ENCODE results near the gene ZMYM2. TPM values are rescaled to one million over a fixed set of nuclear protein-coding genes. Genes with fewer than 3 reads are reported as not detected.

ZMYM2 gene
- total and polyA plus RNA-seq, 7 donors = 10.4 to 70.3 (median 64.6) TPM

DNA sequence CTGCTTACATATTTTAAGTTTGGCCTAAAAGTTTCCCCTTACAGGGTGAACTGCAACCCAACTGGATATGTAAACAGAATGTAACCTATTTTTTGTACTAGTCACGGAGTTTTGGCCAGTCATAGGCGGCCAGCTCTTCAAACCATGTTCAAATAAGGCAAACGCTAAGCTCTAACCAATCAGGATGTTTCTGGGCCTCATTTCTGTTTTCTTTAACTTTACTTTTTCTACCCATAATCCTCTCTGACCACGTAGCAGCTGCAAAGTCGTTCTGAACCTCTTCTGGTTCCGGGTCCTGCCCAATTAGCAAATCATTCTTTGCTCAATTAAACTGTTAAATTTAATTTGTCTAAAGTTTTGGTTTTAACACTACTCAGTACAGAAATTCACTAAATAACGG is 8.2 kb upstream of the ZMYM2 start:
- WGBS, 2 donors = 78 to 84% methylated on average over 7 of the region's 7 CpGs
- Histone ChIP-seq H3K4me1 (no peaks in the 10 kb centered on the region), H3K36me3 (no peaks in the 10 kb centered on the region), H3K27me3 (no peaks in the 10 kb centered on the region), H3K27ac (no peak overlapping the region), H3K4me3 (no peak overlapping the region), H3K9me3 (no peaks in the 10 kb centered on the region)
- no peak for DNase-seq
- TF ChIP-seq, protein P1, sequence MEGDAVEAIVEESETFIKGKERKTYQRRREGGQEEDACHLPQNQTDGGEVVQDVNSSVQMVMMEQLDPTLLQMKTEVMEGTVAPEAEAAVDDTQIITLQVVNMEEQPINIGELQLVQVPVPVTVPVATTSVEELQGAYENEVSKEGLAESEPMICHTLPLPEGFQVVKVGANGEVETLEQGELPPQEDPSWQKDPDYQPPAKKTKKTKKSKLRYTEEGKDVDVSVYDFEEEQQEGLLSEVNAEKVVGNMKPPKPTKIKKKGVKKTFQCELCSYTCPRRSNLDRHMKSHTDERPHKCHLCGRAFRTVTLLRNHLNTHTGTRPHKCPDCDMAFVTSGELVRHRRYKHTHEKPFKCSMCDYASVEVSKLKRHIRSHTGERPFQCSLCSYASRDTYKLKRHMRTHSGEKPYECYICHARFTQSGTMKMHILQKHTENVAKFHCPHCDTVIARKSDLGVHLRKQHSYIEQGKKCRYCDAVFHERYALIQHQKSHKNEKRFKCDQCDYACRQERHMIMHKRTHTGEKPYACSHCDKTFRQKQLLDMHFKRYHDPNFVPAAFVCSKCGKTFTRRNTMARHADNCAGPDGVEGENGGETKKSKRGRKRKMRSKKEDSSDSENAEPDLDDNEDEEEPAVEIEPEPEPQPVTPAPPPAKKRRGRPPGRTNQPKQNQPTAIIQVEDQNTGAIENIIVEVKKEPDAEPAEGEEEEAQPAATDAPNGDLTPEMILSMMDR (IDR thresholded peaks at IDR 0.05) = no peak
- TF ChIP-seq POLR2A (IDR thresholded peaks at IDR 0.05) = no peak
- TF ChIP-seq POLR2AphosphoS5 (IDR thresholded peaks at IDR 0.05) = no peak
- intact Hi-C loops (cut with DNase I) = loop anchor here (10.0 kb wide), 1 partner anchor 316 kb away; the partner anchor contains the start of gene MPHOSPH8

DNA sequence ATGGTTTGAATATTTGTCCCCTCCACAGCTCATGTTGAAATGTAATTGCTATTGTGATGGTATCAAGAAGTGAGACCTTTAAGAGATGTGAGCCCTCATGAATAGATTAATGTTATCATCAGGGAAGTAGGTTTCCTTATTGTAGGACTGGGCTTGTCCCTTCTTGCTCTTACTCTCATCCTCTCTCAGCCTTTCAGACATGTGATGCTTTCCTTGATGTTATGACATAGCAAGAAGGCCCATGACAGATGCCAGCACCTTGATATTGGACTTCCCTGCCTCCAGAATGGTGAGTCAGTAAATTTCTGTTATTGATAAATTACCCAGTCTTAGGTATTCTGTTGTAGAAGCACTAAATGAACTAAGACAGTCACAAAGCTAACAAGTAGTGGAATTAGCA is 5.7 kb upstream of the ZMYM2 start:
- Histone ChIP-seq H3K4me3 (no peak overlapping the region), H3K36me3 (no peaks in the 10 kb centered on the region), H3K27me3 (no peaks in the 10 kb centered on the region), H3K9me3 (no peaks in the 10 kb centered on the region), H3K27ac (no peak overlapping the region), H3K4me1 (no peaks in the 10 kb centered on the region)
- no peak for DNase-seq
- intact Hi-C loops (cut with DNase I) = loop anchor here (10.0 kb wide), 1 partner anchor 318 kb away; the partner anchor contains the start of gene MPHOSPH8
- TF ChIP-seq, protein P1 (IDR thresholded peaks at IDR 0.05) = no peak
- TF ChIP-seq POLR2A (IDR thresholded peaks at IDR 0.05) (no peak), EP300 (IDR thresholded peaks at IDR 0.05) (no peak), POLR2AphosphoS5 (IDR thresholded peaks at IDR 0.05) (no peak)

DNA sequence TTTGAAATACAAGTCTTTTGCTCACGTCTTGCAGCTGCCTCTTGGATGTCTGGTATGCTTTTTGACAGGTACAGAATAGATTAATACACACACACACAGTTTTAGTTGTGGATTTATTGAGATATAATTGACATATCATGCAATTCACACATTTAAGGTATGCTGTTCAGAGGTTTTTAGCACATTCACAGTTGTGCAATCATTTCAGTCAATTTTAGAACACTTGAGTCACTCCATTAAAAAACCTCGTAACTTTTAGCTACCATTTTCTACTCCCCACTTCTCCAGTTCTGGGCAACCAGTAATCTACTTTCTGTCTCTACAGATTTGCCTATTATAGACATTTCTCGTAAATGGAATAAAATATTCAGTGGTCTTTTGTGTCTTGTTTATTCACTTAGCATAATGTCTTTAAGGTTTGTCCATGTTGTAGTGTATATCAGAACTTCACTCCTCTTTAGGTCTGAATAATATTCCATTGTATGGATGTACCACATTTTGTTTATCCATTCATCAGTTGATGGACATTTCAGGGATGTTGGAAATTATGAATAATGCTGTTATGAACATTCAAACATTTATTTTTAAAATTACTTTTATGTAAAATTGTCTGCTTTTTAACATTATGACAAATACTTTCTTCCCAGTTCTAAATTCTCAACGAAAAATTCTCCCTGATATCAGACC is 2.5 kb upstream of the ZMYM2 start:
- H3K27ac ChIP-seq = no peak overlapping the region
- no peaks in the 10 kb centered on the region for H3K9me3 ChIP-seq
- no peaks in the 10 kb centered on the region for H3K36me3 ChIP-seq
- no peak for DNase-seq
- H3K4me3 ChIP-seq = no peak overlapping the region
- no peaks in the 10 kb centered on the region for H3K27me3 ChIP-seq
- WGBS, 2 donors = 91 to 92% methylated on average over 4 of the region's 4 CpGs
- H3K4me1 ChIP-seq = peaks cover 0 to 15% (median 14%) of the 10 kb centered on the region in 4 donors
- TF ChIP-seq, protein P1 (IDR thresholded peaks at IDR 0.05) = no peak
- no peak for TF ChIP-seq POLR2AphosphoS5 (IDR thresholded peaks at IDR 0.05)
- TF ChIP-seq EP300 (IDR thresholded peaks at IDR 0.05) = no peak
- no peak for TF ChIP-seq POLR2A (IDR thresholded peaks at IDR 0.05)
- intact Hi-C loops (cut with DNase I) = loop anchor here (5.0 to 10.0 kb wide), 4 partner anchors 109 to 321 kb away; partner anchors contain the start of genes MPHOSPH8 and PSPC1

DNA sequence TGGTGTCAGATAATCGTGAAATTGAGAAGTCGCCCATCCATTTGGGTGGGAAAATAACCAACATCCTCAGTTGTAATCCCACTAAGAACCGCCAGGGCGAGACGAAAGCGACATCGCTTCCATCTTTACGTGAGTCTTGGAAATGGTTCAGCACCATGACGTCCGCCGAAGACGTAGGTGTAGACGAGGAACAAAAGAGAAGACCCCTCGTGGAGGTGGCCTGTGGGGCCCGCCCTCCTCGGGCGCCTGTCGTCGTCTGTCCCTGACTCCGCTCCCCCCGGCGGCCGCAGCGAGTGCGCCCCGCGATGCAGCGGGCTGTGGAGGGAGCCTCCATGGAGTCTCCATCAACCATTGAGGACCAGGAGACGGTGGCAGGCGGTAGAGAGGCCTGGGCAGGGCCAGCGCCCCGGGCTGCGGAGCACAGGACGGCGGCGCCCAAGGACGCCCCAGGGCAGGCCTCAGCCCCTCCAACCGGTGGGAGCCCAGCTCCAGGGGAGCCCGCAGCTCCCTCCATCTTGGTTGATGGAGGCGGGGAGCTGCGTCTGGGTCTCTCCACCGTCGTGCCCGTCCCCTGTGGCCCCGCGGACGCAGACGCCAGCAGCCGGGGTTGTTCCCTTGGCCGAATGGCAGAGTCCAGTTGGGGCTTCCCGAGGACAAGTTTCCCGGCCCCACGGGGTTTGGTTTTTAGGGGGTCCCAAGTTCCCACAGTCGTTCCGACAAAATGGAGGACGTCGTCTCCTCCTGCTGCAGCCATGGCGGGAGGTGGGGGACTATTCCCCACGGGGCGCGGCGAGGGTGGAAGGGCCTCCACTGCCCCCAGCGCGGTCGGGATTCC is 990 bp upstream of the ZMYM2 start:
- no peaks in the 10 kb centered on the region for H3K36me3 ChIP-seq
- H3K4me3 ChIP-seq = peak overlapping the region; percentile 60 to 90 (median 88)
- intact Hi-C loops (cut with DNase I) = loop anchor here (1.0 to 10.0 kb wide), 5 partner anchors 93 to 323 kb away; partner anchors contain the start of genes MPHOSPH8 and PSPC1
- 1 to 2% methylated on average over 65 of the region's 65 CpGs for WGBS, 2 donors
- peak overlapping the region; percentile 98 to 100 (median 100) for H3K27ac ChIP-seq
- no peaks in the 10 kb centered on the region for H3K27me3 ChIP-seq
- DNase-seq = peak; percentile 92
- H3K9me3 ChIP-seq = no peaks in the 10 kb centered on the region
- peaks cover 0 to 29% (median 28%) of the 10 kb centered on the region in 4 donors for H3K4me1 ChIP-seq
- TF ChIP-seq, protein P1 (IDR thresholded peaks at IDR 0.05) = peak; percentile 73 to 78 (median 77)
- TF ChIP-seq EP300 (IDR thresholded peaks at IDR 0.05) (no peak), POLR2A (IDR thresholded peaks at IDR 0.05) (peak in 1 of 2 donors; percentile 30), POLR2AphosphoS5 (IDR thresholded peaks at IDR 0.05) (peak in 3 of 4 donors; percentile 58 to 75 (median 67))
